ENCODE measurements around the gene SRPX2.

DNA sequence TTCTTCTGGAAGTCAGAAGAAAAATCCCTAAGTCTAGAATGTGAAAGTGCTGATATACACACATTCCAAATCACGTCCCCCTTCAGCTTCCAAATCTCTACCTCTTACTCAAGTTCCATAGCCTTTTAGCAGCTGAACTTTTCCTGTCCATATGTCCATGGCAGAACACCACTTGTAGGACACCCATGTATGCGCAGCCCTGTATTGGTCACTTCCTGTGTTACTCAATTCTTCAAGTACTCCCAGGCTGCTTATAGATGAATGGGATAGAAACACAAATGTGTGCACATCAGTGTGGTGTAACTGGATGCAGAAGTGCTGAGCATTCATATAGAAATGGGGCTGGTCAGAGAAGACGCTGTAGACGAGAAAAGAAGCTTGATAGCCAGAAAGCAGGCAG lies 18.8 kb downstream of the SRPX2 start:
- TF ChIP-seq, protein P1, sequence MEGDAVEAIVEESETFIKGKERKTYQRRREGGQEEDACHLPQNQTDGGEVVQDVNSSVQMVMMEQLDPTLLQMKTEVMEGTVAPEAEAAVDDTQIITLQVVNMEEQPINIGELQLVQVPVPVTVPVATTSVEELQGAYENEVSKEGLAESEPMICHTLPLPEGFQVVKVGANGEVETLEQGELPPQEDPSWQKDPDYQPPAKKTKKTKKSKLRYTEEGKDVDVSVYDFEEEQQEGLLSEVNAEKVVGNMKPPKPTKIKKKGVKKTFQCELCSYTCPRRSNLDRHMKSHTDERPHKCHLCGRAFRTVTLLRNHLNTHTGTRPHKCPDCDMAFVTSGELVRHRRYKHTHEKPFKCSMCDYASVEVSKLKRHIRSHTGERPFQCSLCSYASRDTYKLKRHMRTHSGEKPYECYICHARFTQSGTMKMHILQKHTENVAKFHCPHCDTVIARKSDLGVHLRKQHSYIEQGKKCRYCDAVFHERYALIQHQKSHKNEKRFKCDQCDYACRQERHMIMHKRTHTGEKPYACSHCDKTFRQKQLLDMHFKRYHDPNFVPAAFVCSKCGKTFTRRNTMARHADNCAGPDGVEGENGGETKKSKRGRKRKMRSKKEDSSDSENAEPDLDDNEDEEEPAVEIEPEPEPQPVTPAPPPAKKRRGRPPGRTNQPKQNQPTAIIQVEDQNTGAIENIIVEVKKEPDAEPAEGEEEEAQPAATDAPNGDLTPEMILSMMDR (IDR thresholded peaks at IDR 0.05; ENCODE audit: low read length): no peak
- TF ChIP-seq EZH2 (optimal IDR thresholded peaks at IDR 0.05; ENCODE audit: low read depth, low read length): no peak
